Measurements from ENCODE around the gene PTPRT.

DNA sequence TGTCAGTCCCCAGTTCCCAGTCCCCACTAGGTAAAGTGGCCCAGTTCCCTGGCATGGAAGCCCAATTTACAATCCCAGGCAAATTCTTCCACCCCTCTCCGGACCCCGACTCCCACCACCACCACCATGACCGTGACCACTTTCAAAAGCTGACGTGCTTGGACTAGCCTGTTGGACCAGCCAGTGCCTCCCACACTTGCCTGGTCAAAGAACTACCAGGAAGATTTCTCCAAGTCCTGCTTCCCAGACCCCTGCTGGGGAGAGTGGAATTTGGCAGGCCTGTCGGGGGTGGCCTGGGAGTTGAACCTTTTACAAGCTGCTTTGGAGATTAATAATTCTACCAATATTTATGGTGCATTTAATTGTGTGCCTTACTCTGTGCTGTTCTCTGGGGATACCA lies 1.4 kb upstream of the PTPRT start:
- TF ChIP-seq, protein P1, sequence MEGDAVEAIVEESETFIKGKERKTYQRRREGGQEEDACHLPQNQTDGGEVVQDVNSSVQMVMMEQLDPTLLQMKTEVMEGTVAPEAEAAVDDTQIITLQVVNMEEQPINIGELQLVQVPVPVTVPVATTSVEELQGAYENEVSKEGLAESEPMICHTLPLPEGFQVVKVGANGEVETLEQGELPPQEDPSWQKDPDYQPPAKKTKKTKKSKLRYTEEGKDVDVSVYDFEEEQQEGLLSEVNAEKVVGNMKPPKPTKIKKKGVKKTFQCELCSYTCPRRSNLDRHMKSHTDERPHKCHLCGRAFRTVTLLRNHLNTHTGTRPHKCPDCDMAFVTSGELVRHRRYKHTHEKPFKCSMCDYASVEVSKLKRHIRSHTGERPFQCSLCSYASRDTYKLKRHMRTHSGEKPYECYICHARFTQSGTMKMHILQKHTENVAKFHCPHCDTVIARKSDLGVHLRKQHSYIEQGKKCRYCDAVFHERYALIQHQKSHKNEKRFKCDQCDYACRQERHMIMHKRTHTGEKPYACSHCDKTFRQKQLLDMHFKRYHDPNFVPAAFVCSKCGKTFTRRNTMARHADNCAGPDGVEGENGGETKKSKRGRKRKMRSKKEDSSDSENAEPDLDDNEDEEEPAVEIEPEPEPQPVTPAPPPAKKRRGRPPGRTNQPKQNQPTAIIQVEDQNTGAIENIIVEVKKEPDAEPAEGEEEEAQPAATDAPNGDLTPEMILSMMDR (IDR thresholded peaks at IDR 0.05), result no peak
- TF ChIP-seq POLR2A (IDR thresholded peaks at IDR 0.05) (no peak), POLR2AphosphoS5 (IDR thresholded peaks at IDR 0.05) (no peak), EP300 (IDR thresholded peaks at IDR 0.05) (no peak)

Measured in gastroesophageal sphincter (tissue), 3 donors.